H9 (cell line): ENCODE measurements around the gene CLMN. TPM values are rescaled to one million over a fixed set of nuclear protein-coding genes. Genes with fewer than 3 reads are reported as not detected.

Source experiments
- DNase-seq: peaks from one replicate; pipeline ENCODE4 v3.0.0-alpha.2; 2017
- H2AFZ ChIP-seq: one replicate; pipeline ENCODE4 v1.6.1; 2013; ENCODE audit warnings: mild to moderate bottlenecking, low read length, control low read depth, moderate library complexity
- H2AK5ac ChIP-seq: 2 replicates; pipeline ENCODE4 v1.6.1; 2013; ENCODE audit warnings: low read length, control low read depth, mixed read lengths; ENCODE audit not compliant: insufficient read length
- H2BK120ac ChIP-seq: one replicate; pipeline ENCODE4 v1.6.1; 2013; ENCODE audit warnings: low read depth, mild to moderate bottlenecking, low read length, control low read depth, inconsistent platforms; ENCODE audit not compliant: poor library complexity, severe bottlenecking
- H2BK12ac ChIP-seq: 2 replicates; pipeline ENCODE4 v1.6.1; 2013; ENCODE audit warnings: low read length, control low read depth, mixed read lengths, low read depth; ENCODE audit not compliant: insufficient read length
- H2BK15ac ChIP-seq: 2 replicates; pipeline ENCODE4 v1.6.1; 2013; ENCODE audit warnings: low read depth, low read length, control low read depth
- H2BK20ac ChIP-seq: one replicate; pipeline ENCODE4 v1.6.1; 2013; ENCODE audit warnings: low read depth, mild to moderate bottlenecking, low read length, control low read depth, inconsistent platforms; ENCODE audit not compliant: poor library complexity, severe bottlenecking
- H2BK5ac ChIP-seq: 2 replicates; pipeline ENCODE4 v1.6.1; 2013; ENCODE audit warnings: low read length, control low read depth, mixed read lengths; ENCODE audit not compliant: insufficient read length
- H3K14ac ChIP-seq: 2 replicates; pipeline ENCODE4 v1.6.1; 2013; ENCODE audit warnings: low read length, control low read depth; ENCODE audit not compliant: insufficient read depth
- H3K18ac ChIP-seq: 2 replicates; pipeline ENCODE4 v1.6.1; 2013; ENCODE audit warnings: low read depth, mild to moderate bottlenecking, mixed read lengths, low read length, control low read depth; ENCODE audit not compliant: insufficient read length
- H3K23ac ChIP-seq: 2 replicates; pipeline ENCODE4 v1.6.1; 2013; ENCODE audit warnings: low read length, control low read depth, mixed read lengths, low read depth; ENCODE audit not compliant: insufficient read length
- H3K23me2 ChIP-seq: 2 replicates; pipeline ENCODE4 v1.6.1; 2013; ENCODE audit warnings: low read depth, mild to moderate bottlenecking, mixed read lengths, low read length, control low read depth; ENCODE audit not compliant: insufficient read length, poor library complexity, severe bottlenecking
- H3K27ac ChIP-seq: 2 replicates; pipeline ENCODE4 v1.5.1; 2013; ENCODE audit warnings: low read length, control low read depth, mixed read lengths, low read depth; ENCODE audit not compliant: insufficient read length
- H3K27me3 ChIP-seq: 2 replicates; pipeline ENCODE4 v1.6.1; 2013; ENCODE audit warnings: low read length, control low read depth, inconsistent platforms; ENCODE audit not compliant: insufficient read depth
- H3K4ac ChIP-seq: 2 replicates; pipeline ENCODE4 v1.6.1; 2013; ENCODE audit warnings: low read depth, mild to moderate bottlenecking, control low read depth, inconsistent platforms, low read length, moderate library complexity
- H3K4me1 ChIP-seq: 2 replicates; pipeline ENCODE4 v1.6.1; 2013; ENCODE audit warnings: low read length, control low read depth, inconsistent platforms; ENCODE audit not compliant: insufficient read depth
- H3K4me2 ChIP-seq: 2 replicates; pipeline ENCODE4 v1.6.1; 2013; ENCODE audit warnings: low read length, control low read depth, mixed read lengths; ENCODE audit not compliant: insufficient read length, insufficient read depth
- H3K56ac ChIP-seq: 2 replicates; pipeline ENCODE4 v1.6.1; 2013; ENCODE audit warnings: low read depth, mild to moderate bottlenecking, mixed read lengths, low read length, control low read depth; ENCODE audit not compliant: insufficient read length
- H3K79me1 ChIP-seq: 2 replicates; pipeline ENCODE4 v1.6.1; 2013; ENCODE audit warnings: low read depth, mild to moderate bottlenecking, moderate library complexity, low read length, control low read depth, inconsistent platforms; ENCODE audit not compliant: insufficient read depth, poor library complexity, severe bottlenecking
- H3K79me2 ChIP-seq: 2 replicates; pipeline ENCODE4 v1.6.1; 2013; ENCODE audit warnings: low read length, control low read depth, inconsistent platforms; ENCODE audit not compliant: insufficient read depth
- H3K9ac ChIP-seq: 2 replicates; pipeline ENCODE4 v1.6.1; 2013; ENCODE audit warnings: low read length, control low read depth, mixed read lengths; ENCODE audit not compliant: insufficient read length; ENCODE audit errors: extremely low read depth
- H3K9me3 ChIP-seq: one replicate; pipeline ENCODE4 v1.6.1; 2013; ENCODE audit warnings: low read depth, low read length, inconsistent platforms; ENCODE audit not compliant: control insufficient read depth
- H3T11ph ChIP-seq: one replicate; pipeline ENCODE4 v1.6.1; 2013; ENCODE audit warnings: mild to moderate bottlenecking, low read length, control low read depth, inconsistent platforms
- H4K20me1 ChIP-seq: one replicate; pipeline ENCODE4 v1.6.1; 2013; ENCODE audit not compliant: control insufficient read depth, insufficient read length, insufficient read depth
- H4K5ac ChIP-seq: 2 replicates; pipeline ENCODE4 v1.6.1; 2013; ENCODE audit warnings: low read depth, mild to moderate bottlenecking, mixed read lengths, low read length, control low read depth; ENCODE audit not compliant: insufficient read length
- H4K8ac ChIP-seq: replicated peaks from 2 replicates; pipeline ENCODE4 v1.6.1; 2013; ENCODE audit warnings: low read length, control low read depth, mixed read lengths, low read depth; ENCODE audit not compliant: insufficient read length
- H4K91ac ChIP-seq: 2 replicates; pipeline ENCODE4 v1.6.1; 2013; ENCODE audit warnings: low read depth, mild to moderate bottlenecking, moderate library complexity, mixed read lengths, low read length, control low read depth; ENCODE audit not compliant: insufficient read length
- H3K27ac Mint-ChIP-seq, 3 experiments: 2 replicates in 2 of 3; 3 replicates in 1 of 3; pipeline ENCODE4 v1.8.0; 2020 to 2021; ENCODE audit warnings: mixed read lengths in 3 of 3, mild to moderate bottlenecking in 1 of 3, moderate library complexity in 1 of 3
- H3K27me3 Mint-ChIP-seq: 2 replicates; pipeline ENCODE4 v1.8.0; 2021; ENCODE audit warnings: low read depth, mild to moderate bottlenecking, moderate library complexity, mixed read lengths
- H3K36me3 Mint-ChIP-seq, 3 experiments: 2 replicates in 2 of 3; 3 replicates in 1 of 3; pipeline ENCODE4 v1.8.0; 2020 to 2021; ENCODE audit warnings: low read depth in 3 of 3, mixed read lengths in 3 of 3; ENCODE audit not compliant: insufficient read depth in 1 of 3
- H3K4me1 Mint-ChIP-seq, 2 experiments: 2 replicates each; pipeline ENCODE4 v1.8.0; 2020; ENCODE audit warnings: mixed read lengths in 2 of 2
- H3K4me3 Mint-ChIP-seq, 2 experiments: 2 replicates in 1 of 2; 3 replicates in 1 of 2; pipeline ENCODE4 v1.8.0; 2020 to 2021; ENCODE audit warnings: mild to moderate bottlenecking in 2 of 2, mixed read lengths in 2 of 2, moderate library complexity in 1 of 2
- H3K9me3 Mint-ChIP-seq, 2 experiments: 2 replicates in 1 of 2; 3 replicates in 1 of 2; pipeline ENCODE4 v1.8.0; 2020; ENCODE audit warnings: mild to moderate bottlenecking in 2 of 2, mixed read lengths in 2 of 2, moderate library complexity in 1 of 2
- WGBS: extraction: QIAGEN DNeasy Blood & Tissue Kit; methylation state at CpG from one replicate; pipeline ENCODE4 v1.1.7; 2013; ENCODE audit warnings: missing lambda C conversion rate, low lambda C conversion rate, mixed read lengths; ENCODE audit not compliant: insufficient read length; ENCODE audit errors: extremely low coverage; 5-methylcytosine and 5-hydroxymethylcytosine counted together
- total RNA-seq: library from RNA; stranded (reverse); gene quantifications from 2 replicates; pipeline ENCODE4 v1.2.1, GENCODE V29; 2021
- TF ChIP-seq, protein P1 (sequence below): fragments of 200-600 bp; sonication (generic); conservative IDR thresholded peaks from 3 replicates; pipeline ENCODE4 v1.8.0; 2021; ENCODE audit warnings: antibody characterized with exemption, mild to moderate bottlenecking

Gene CLMN
- total RNA-seq, 1 experiment from 2014 or later: 7.6 TPM

DNA sequence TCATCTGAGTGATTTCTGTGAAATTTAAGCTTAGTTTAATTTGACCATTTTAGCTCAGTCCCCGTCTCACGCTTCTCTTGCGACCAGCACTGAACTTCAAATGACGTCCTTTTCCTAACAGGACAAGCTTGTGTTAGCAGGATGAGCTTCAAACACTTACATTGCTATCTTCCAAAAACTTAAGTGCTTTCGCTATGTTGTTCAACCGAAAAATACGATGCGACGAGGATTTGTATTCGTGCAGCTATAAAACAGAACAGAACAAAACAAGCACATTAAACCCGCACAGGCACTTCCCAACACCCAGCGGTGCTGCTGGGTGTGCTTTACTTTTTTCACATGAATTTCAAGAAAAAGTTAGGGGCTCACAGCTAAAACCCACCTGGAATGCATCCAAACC lies 98.2 kb downstream of the CLMN start:
- Histone ChIP-seq H3K23ac (no peak overlapping the region), H2BK5ac (no peak overlapping the region), H3K27ac (no peak overlapping the region), H3K4me2 (no peak overlapping the region), H2AFZ (no peak overlapping the region), H2BK20ac (no peak overlapping the region), H3K4ac (no peak overlapping the region), H3K56ac (no peak overlapping the region), H3T11ph (no peak overlapping the region), H2AK5ac (no peak overlapping the region), H4K5ac (no peak overlapping the region), H2BK15ac (no peak overlapping the region), H3K27me3 (no peaks in the 10 kb centered on the region), H3K79me2 (no peaks in the 10 kb centered on the region), H4K91ac (no peak overlapping the region), H3K23me2 (no peaks in the 10 kb centered on the region), H3K9me3 (no peaks in the 10 kb centered on the region), H4K20me1 (peaks cover 2% of the 10 kb centered on the region), H4K8ac (no peak overlapping the region), H3K18ac (no peak overlapping the region), H3K4me1 (peaks cover 12% of the 10 kb centered on the region), H3K79me1 (no peaks in the 10 kb centered on the region), H2BK120ac (no peak overlapping the region), H3K14ac (no peak overlapping the region), H2BK12ac (no peak overlapping the region), H3K9ac (no peak overlapping the region)
- no peak overlapping the region for H3K27ac Mint-ChIP-seq
- peaks cover 52% of the 10 kb centered on the region for H3K27me3 Mint-ChIP-seq
- H3K4me3 Mint-ChIP-seq: no peak overlapping the region
- DNase-seq: no peak
- H3K36me3 Mint-ChIP-seq: no peaks in the 10 kb centered on the region; a peak in 1 of 7 replicates
- no peaks in the 10 kb centered on the region for H3K9me3 Mint-ChIP-seq
- no CpG with 5 or more reads among the region's 12 CpGs for WGBS
- TF ChIP-seq, protein P1, sequence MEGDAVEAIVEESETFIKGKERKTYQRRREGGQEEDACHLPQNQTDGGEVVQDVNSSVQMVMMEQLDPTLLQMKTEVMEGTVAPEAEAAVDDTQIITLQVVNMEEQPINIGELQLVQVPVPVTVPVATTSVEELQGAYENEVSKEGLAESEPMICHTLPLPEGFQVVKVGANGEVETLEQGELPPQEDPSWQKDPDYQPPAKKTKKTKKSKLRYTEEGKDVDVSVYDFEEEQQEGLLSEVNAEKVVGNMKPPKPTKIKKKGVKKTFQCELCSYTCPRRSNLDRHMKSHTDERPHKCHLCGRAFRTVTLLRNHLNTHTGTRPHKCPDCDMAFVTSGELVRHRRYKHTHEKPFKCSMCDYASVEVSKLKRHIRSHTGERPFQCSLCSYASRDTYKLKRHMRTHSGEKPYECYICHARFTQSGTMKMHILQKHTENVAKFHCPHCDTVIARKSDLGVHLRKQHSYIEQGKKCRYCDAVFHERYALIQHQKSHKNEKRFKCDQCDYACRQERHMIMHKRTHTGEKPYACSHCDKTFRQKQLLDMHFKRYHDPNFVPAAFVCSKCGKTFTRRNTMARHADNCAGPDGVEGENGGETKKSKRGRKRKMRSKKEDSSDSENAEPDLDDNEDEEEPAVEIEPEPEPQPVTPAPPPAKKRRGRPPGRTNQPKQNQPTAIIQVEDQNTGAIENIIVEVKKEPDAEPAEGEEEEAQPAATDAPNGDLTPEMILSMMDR: no peak
- peaks cover 52 to 53% of the 10 kb centered on the region in 2 experiments for H3K4me1 Mint-ChIP-seq
